ENCODE data around the gene CAMSAP1.

Gene CAMSAP1

GRCh38 chr9:135775911-135776310, 131.4 kb downstream of the CAMSAP1 start:
- Histone ChIP-seq H3K9ac (no peak overlapping the region), H3K27me3 (no peaks in the 10 kb centered on the region), H3K4me3 (no peak overlapping the region), H3K36me3 (no peaks in the 10 kb centered on the region), H4K20me1 (peaks cover 0 to 36% (median 0%) of the 10 kb centered on the region in 11 experiments; a peak in 6 of 22 replicates), H3K27ac (no peak overlapping the region), H3K4me1 (no peaks in the 10 kb centered on the region), H3K9me3 (replicated peaks in 1 of 11) (no peaks in the 10 kb centered on the region), H3K4me2 (no peak overlapping the region)
- no peak for TF ChIP-seq Cebpa-rat (IDR thresholded peaks at IDR 0.05)

- H3K4me3 ChIP-seq = no peak overlapping the region
- H4K20me1 ChIP-seq = peaks cover 0 to 36% (median 0%) of the 10 kb centered on the region in 11 experiments; a peak in 5 of 22 replicates
- no peak overlapping the region for H3K27ac ChIP-seq
- no peaks in the 10 kb centered on the region for H3K9me3 ChIP-seq (replicated peaks in 1 of 11)
- TF ChIP-seq Cebpa-rat (IDR thresholded peaks at IDR 0.05) = no peak
- H3K27me3 ChIP-seq = no peaks in the 10 kb centered on the region
- H3K4me2 ChIP-seq = no peak overlapping the region
- no peaks in the 10 kb centered on the region for H3K36me3 ChIP-seq
- no peaks in the 10 kb centered on the region for H3K4me1 ChIP-seq
- H3K9ac ChIP-seq = no peak overlapping the region
Observed at GRCh38 chr9:135774794-135775525, 132.4 kb downstream of the CAMSAP1 start.

- no peak for TF ChIP-seq Cebpa-rat (IDR thresholded peaks at IDR 0.05)
- no peak overlapping the region for H3K4me3 ChIP-seq
- H3K9me3 ChIP-seq (replicated peaks in 1 of 11) = no peaks in the 10 kb centered on the region
- H3K9ac ChIP-seq = no peak overlapping the region
- no peaks in the 10 kb centered on the region for H3K4me1 ChIP-seq
- no peak overlapping the region for H3K4me2 ChIP-seq
- H3K27me3 ChIP-seq = no peaks in the 10 kb centered on the region
- no peak overlapping the region for H3K27ac ChIP-seq
- H3K36me3 ChIP-seq = no peaks in the 10 kb centered on the region
- H4K20me1 ChIP-seq = peaks cover 0 to 29% (median 0%) of the 10 kb centered on the region in 11 experiments; a peak in 5 of 22 replicates
Observed at GRCh38 chr9:135774239-135774747, 133.1 kb downstream of the CAMSAP1 start.

- TF ChIP-seq Cebpa-rat (IDR thresholded peaks at IDR 0.05) = no peak
- no peak overlapping the region for H3K4me3 ChIP-seq
Observed at GRCh38 chr9:135773530-135774238, 133.7 kb downstream of the CAMSAP1 start.

GRCh38 chr9:135772702-135773493, 134.4 kb downstream of the CAMSAP1 start:
- TF ChIP-seq Cebpa-rat (IDR thresholded peaks at IDR 0.05) = no peak
- Histone ChIP-seq H3K36me3 (no peaks in the 10 kb centered on the region), H3K9ac (no peak overlapping the region), H3K27ac (no peak overlapping the region), H4K20me1 (peaks cover 0 to 23% (median 0%) of the 10 kb centered on the region in 11 experiments; a peak in 5 of 22 replicates), H3K4me1 (no peaks in the 10 kb centered on the region), H3K27me3 (no peaks in the 10 kb centered on the region), H3K4me3 (no peak overlapping the region), H3K4me2 (no peak overlapping the region), H3K9me3 (replicated peaks in 1 of 11) (no peaks in the 10 kb centered on the region)

More at GRCh38 chr9:135773530-135774238, 133.7 kb downstream of the CAMSAP1 start:
- no peak overlapping the region for H3K9ac ChIP-seq
- H3K27ac ChIP-seq = no peak overlapping the region
- H3K4me2 ChIP-seq = no peak overlapping the region
- H3K27me3 ChIP-seq = no peaks in the 10 kb centered on the region
- H3K36me3 ChIP-seq = no peaks in the 10 kb centered on the region
- peaks cover 0 to 29% (median 0%) of the 10 kb centered on the region in 11 experiments; a peak in 5 of 22 replicates for H4K20me1 ChIP-seq
- no peaks in the 10 kb centered on the region for H3K4me1 ChIP-seq
- no peaks in the 10 kb centered on the region for H3K9me3 ChIP-seq (replicated peaks in 1 of 11)

GRCh38 chr9:135772056-135772646, 135.2 kb downstream of the CAMSAP1 start:
- no peak overlapping the region for H3K4me2 ChIP-seq
- no peak for TF ChIP-seq Cebpa-rat (IDR thresholded peaks at IDR 0.05)
- H3K4me3 ChIP-seq = no peak overlapping the region

GRCh38 chr9:135771401-135772051, 135.8 kb downstream of the CAMSAP1 start:
- no peak overlapping the region for H3K9ac ChIP-seq
- H3K4me2 ChIP-seq = no peak overlapping the region
- peaks cover 0 to 20% (median 0%) of the 10 kb centered on the region in 11 experiments; a peak in 5 of 22 replicates for H4K20me1 ChIP-seq
- no peak for TF ChIP-seq Cebpa-rat (IDR thresholded peaks at IDR 0.05)
- no peak overlapping the region for H3K27ac ChIP-seq
- no peaks in the 10 kb centered on the region for H3K36me3 ChIP-seq
- no peaks in the 10 kb centered on the region for H3K4me1 ChIP-seq
- H3K27me3 ChIP-seq = no peaks in the 10 kb centered on the region
- peaks cover 6 to 13% (median 9%) of the 10 kb centered on the region in 11 experiments for H3K9me3 ChIP-seq (replicated peaks in 1 of 11)
- no peak overlapping the region for H3K4me3 ChIP-seq

More at GRCh38 chr9:135772056-135772646, 135.2 kb downstream of the CAMSAP1 start:
- Histone ChIP-seq H3K9ac (no peak overlapping the region), H3K27me3 (no peaks in the 10 kb centered on the region), H3K36me3 (no peaks in the 10 kb centered on the region), H3K9me3 (replicated peaks in 1 of 11) (peaks cover 0 to 6% (median 2%) of the 10 kb centered on the region in 11 experiments; a peak in 19 of 22 replicates), H3K27ac (no peak overlapping the region), H3K4me1 (no peaks in the 10 kb centered on the region), H4K20me1 (peaks cover 0 to 20% (median 0%) of the 10 kb centered on the region in 11 experiments; a peak in 5 of 22 replicates)

GRCh38 chr9:135770771-135771170, 136.6 kb downstream of the CAMSAP1 start:
- Histone ChIP-seq H3K36me3 (no peaks in the 10 kb centered on the region), H3K27me3 (no peaks in the 10 kb centered on the region), H3K9ac (no peak overlapping the region), H3K4me1 (no peaks in the 10 kb centered on the region), H3K27ac (no peak overlapping the region), H4K20me1 (peaks cover 0 to 20% (median 0%) of the 10 kb centered on the region in 11 experiments; a peak in 5 of 22 replicates), H3K4me3 (no peak overlapping the region), H3K4me2 (no peak overlapping the region), H3K9me3 (replicated peaks in 1 of 11) (peaks cover 13 to 20% (median 16%) of the 10 kb centered on the region in 11 experiments)
- no peak for TF ChIP-seq Cebpa-rat (IDR thresholded peaks at IDR 0.05)
